Nephron (organoid): ENCODE measurements around the gene ZNF512B.
A peak's percentile ranks its signal among the peaks of the same experiment; 100 is the strongest.
"Not testable (repeated sequence)": the region's sequence is repeated elsewhere in the genome, so short reads cannot be mapped to it uniquely, and the experiment has no call there.

Experiments used
- H3K27ac Mint-ChIP-seq, 3 experiments: 2 replicates each; pipeline ENCODE4 v1.8.0; 2020; ENCODE audit warnings: mixed read lengths in 3 of 3, mild to moderate bottlenecking in 2 of 3, moderate library complexity in 1 of 3
- H3K27me3 Mint-ChIP-seq: 2 replicates; pipeline ENCODE4 v1.8.0; 2021; ENCODE audit warnings: low read depth, mild to moderate bottlenecking, moderate library complexity, mixed read lengths
- H3K36me3 Mint-ChIP-seq: 2 replicates; pipeline ENCODE4 v1.8.0; 2020; ENCODE audit warnings: low read depth, mixed read lengths
- H3K4me1 Mint-ChIP-seq: 2 replicates; pipeline ENCODE4 v1.8.0; 2020; ENCODE audit warnings: mixed read lengths
- H3K4me3 Mint-ChIP-seq, 3 experiments: 2 replicates each; pipeline ENCODE4 v1.8.0; 2020; ENCODE audit warnings: mild to moderate bottlenecking in 3 of 3, mixed read lengths in 3 of 3, moderate library complexity in 2 of 3
- H3K9me3 Mint-ChIP-seq: 2 replicates; pipeline ENCODE4 v1.8.0; 2020; ENCODE audit warnings: mixed read lengths
- TF ChIP-seq, protein P1 (sequence below), 3 experiments: fragments of 200-600 bp; sonication (generic); IDR thresholded peaks; one replicate each; pipeline ENCODE4 v1.5.0; 2021; ENCODE audit warnings: antibody characterized with exemption in 3 of 3; ENCODE audit not compliant: unreplicated experiment in 3 of 3

The ZNF512B gene, protein sequence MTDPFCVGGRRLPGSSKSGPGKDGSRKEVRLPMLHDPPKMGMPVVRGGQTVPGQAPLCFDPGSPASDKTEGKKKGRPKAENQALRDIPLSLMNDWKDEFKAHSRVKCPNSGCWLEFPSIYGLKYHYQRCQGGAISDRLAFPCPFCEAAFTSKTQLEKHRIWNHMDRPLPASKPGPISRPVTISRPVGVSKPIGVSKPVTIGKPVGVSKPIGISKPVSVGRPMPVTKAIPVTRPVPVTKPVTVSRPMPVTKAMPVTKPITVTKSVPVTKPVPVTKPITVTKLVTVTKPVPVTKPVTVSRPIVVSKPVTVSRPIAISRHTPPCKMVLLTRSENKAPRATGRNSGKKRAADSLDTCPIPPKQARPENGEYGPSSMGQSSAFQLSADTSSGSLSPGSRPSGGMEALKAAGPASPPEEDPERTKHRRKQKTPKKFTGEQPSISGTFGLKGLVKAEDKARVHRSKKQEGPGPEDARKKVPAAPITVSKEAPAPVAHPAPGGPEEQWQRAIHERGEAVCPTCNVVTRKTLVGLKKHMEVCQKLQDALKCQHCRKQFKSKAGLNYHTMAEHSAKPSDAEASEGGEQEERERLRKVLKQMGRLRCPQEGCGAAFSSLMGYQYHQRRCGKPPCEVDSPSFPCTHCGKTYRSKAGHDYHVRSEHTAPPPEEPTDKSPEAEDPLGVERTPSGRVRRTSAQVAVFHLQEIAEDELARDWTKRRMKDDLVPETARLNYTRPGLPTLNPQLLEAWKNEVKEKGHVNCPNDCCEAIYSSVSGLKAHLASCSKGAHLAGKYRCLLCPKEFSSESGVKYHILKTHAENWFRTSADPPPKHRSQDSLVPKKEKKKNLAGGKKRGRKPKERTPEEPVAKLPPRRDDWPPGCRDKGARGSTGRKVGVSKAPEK

DNA sequence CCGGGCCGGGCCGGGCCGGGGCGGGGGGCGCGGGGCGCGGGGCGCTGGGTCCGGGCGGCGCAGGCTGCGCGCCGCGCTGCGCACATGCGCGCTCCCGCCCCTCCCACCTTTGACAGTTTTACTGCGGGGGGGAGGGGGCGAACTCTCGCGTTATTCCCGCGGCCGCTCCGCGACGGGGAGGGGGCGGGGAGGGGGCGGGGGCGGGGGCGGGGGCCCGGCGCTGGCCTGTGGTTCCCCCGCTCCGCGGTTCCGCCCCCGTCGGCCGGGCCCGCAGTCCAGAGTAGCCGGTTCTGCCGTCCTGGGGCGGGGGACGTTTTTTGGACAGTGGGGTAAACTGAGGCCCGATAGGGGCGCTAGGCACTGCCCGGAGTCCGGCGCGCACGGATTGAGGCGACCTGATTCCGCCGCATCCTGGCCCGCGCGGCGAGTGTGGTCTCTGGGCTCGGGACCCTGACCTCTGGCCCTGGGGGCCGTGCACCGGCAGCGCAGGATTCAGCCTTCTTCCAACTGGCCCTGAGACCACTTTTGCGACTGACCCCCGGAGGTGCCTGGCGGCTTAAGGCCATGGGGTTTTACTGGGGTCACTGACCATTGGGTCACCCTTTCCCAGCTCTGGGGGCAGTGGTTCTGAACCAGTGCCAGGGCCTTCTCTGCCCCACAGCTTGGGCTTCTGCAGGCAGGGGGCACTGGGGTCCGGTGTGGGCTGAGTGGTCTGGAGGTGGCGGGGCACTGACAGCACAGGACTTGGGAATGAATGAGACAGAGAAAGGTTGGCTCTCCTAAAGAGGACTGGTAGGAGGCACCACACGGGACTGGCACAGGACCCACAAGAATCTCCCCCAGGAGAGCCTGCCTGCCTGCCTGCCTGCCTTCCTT is at the start of gene ZNF512B:
Gene ZNF512B, minus strand, starts transcription at position 93 of the 876 bp plus-strand sequence. CDS start 1,980 bp downstream, outside the sequence.
- H3K9me3 Mint-ChIP-seq: no peaks in the 10 kb centered on the region
- H3K36me3 Mint-ChIP-seq: peaks cover 10% of the 10 kb centered on the region
- TF ChIP-seq, protein P1, sequence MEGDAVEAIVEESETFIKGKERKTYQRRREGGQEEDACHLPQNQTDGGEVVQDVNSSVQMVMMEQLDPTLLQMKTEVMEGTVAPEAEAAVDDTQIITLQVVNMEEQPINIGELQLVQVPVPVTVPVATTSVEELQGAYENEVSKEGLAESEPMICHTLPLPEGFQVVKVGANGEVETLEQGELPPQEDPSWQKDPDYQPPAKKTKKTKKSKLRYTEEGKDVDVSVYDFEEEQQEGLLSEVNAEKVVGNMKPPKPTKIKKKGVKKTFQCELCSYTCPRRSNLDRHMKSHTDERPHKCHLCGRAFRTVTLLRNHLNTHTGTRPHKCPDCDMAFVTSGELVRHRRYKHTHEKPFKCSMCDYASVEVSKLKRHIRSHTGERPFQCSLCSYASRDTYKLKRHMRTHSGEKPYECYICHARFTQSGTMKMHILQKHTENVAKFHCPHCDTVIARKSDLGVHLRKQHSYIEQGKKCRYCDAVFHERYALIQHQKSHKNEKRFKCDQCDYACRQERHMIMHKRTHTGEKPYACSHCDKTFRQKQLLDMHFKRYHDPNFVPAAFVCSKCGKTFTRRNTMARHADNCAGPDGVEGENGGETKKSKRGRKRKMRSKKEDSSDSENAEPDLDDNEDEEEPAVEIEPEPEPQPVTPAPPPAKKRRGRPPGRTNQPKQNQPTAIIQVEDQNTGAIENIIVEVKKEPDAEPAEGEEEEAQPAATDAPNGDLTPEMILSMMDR (IDR thresholded peaks at IDR 0.05; ENCODE audit: unreplicated experiment in 3 of 3): no peak
- H3K27me3 Mint-ChIP-seq: no peaks in the 10 kb centered on the region
- peak within 1 kb of the TSS; percentile 87 to 88 (median 87) for H3K4me3 Mint-ChIP-seq
- H3K4me1 Mint-ChIP-seq: peaks cover 15% of the 10 kb centered on the region
- peak within 1 kb of the TSS in 2 of 3 experiments; percentile 64 to 75 for H3K27ac Mint-ChIP-seq

DNA sequence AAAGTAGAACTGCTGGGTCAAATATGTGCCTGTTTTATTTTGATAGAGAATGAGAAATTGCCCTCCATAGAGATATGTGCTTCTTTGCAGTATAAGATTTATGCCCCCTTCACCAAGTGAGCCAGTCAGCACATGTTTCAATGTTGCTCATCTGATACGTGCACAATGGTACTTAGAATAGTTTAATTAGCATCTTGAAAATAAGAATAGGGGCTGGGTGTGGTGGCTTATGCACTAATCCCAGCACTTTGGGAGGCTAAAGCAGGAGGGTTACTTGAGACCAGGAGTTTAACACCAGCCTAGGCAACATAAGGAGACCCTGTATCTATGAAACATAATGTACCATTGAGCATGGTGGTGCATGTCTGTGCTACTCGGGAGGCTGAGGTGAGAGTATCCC is 45.9 kb upstream of the ZNF512B start:
- TF ChIP-seq, protein P1 (IDR thresholded peaks at IDR 0.05; ENCODE audit: unreplicated experiment in 3 of 3): no peak
- Mint-ChIP-seq H3K27me3 (no peaks in the 10 kb centered on the region), H3K4me3 (no peak overlapping the region), H3K27ac (no peak overlapping the region), H3K36me3 (peaks cover 65% of the 10 kb centered on the region), H3K4me1 (no peaks in the 10 kb centered on the region), H3K9me3 (no peaks in the 10 kb centered on the region)

DNA sequence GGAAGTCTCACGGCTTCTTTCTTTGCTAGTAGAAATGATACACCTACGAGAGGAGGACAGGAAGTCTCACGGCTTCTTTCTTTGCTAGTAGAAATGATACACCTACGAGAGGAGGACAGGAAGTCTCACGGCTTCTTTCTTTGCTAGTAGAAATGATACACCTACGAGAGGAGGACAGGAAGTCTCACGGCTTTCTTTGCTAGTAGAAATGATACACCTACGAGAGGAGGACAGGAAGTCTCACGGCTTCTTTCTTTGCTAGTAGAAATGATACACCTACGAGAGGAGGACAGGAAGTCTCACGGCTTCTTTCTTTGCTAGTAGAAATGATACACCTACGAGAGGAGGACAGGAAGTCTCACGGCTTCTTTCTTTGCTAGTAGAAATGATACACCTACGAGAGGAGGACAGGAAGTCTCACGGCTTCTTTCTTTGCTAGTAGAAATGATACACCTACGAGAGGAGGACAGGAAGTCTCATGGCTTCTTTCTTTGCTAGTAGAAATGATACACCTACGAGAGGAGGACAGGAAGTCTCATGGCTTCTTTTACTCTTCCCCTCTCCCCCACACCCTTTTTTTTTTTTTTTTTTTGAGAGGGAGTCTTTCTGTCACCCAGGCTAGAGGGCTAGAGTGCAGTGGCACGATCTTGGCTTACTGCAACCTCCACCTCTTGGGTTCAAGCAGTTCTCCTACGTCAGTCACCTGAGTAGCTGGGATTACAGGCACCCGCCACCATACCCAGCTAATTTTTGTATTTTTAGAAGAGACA is 42.8 kb upstream of the ZNF512B start:
- H3K36me3 Mint-ChIP-seq: peaks cover 71% of the 10 kb centered on the region
- H3K4me3 Mint-ChIP-seq, H3K4me1 Mint-ChIP-seq, H3K27me3 Mint-ChIP-seq, H3K27ac Mint-ChIP-seq, H3K9me3 Mint-ChIP-seq: not testable (repeated sequence)

DNA sequence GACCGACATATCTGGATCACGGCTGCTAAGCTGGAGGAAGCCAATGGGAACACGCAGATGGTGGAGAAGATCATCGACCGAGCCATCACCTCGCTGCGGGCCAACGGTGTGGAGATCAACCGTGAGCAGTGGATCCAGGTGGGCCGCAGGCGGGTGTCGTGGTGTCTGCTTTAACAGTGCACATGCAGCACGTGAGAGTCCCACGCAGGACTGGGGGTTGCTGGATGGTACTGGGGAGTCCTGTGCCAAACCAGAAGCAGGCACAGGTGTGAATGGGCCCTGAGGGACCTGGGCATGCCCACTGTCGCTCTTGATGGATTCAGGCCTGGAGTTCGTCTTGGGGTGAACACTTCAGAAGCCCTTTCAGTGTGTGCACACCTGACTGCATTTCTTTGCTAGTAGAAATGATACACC is 41.6 kb upstream of the ZNF512B start:
- Mint-ChIP-seq H3K4me1 (no peaks in the 10 kb centered on the region), H3K4me3 (no peak overlapping the region), H3K36me3 (peaks cover 72% of the 10 kb centered on the region), H3K27me3 (no peaks in the 10 kb centered on the region), H3K27ac (no peak overlapping the region), H3K9me3 (peaks cover 8% of the 10 kb centered on the region)
- TF ChIP-seq, protein P1 (IDR thresholded peaks at IDR 0.05; ENCODE audit: unreplicated experiment in 3 of 3): no peak

DNA sequence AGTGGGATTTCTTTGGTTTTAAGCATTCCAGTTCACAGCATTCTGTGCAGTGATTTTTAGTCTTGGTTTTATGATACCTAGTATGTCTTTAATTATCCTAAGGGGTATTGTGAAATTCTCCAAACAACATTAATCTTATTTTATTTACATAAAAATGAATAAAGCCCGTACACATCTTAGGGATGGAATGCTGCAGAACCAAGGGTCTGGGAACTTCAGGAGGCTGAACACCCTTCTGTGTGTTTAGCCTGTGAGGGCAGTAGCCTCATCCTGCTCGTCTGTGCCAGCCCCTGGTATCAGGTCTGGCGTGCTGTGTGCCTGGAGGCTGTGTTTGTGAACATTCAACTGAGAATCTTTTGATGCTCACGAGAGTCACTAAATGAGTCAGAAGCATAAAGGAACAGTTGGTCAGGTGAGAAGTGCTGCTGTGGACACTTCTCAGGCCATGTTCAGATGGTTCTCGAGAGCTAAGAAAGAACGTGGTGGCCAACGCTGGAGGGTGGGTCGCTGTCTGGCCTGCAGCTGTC is 41.0 kb upstream of the ZNF512B start:
- H3K4me3 Mint-ChIP-seq: no peak overlapping the region
- TF ChIP-seq, protein P1 (IDR thresholded peaks at IDR 0.05; ENCODE audit: unreplicated experiment in 3 of 3): no peak
- H3K36me3 Mint-ChIP-seq: peaks cover 71% of the 10 kb centered on the region
- no peaks in the 10 kb centered on the region for H3K27me3 Mint-ChIP-seq
- no peaks in the 10 kb centered on the region for H3K4me1 Mint-ChIP-seq
- peaks cover 8% of the 10 kb centered on the region for H3K9me3 Mint-ChIP-seq
- no peak overlapping the region for H3K27ac Mint-ChIP-seq
